H1 (cell line): ENCODE results near the gene ATP7B. TPM values are rescaled to one million over a fixed set of nuclear protein-coding genes. Genes with fewer than 3 reads are reported as not detected.

Source experiments
- CTCF ChIA-PET: fragments of 300-600 bp; sonication (Branson Sonifier 250); formaldehyde crosslinking; loops from one replicate; lab custom pipeline; 2021; ENCODE audit not compliant: partially characterized antibody; lab: Charles Lee
- POLR2A ChIA-PET: fragments of 300-600 bp; sonication (Branson Sonifier 250); formaldehyde crosslinking; loops from one replicate; lab custom pipeline; 2021; ENCODE audit warnings: inconsistent platforms; ENCODE audit not compliant: partially characterized antibody; lab: Charles Lee
- DNase-seq, 2 experiments: peaks; one replicate each; pipeline versions ENCODE4 v3.0.0 to v3.0.0-alpha.2; 2010 to 2022; ENCODE audit warnings: low spot score in 2 of 2, low read depth in 1 of 2, mixed read lengths in 1 of 2
- FAIRE-seq: peaks from 2 replicates; lab custom pipeline; 2011; peaks lifted over from hg19 to GRCh38; lab: Jason Lieb, UNC
- H2AFZ ChIP-seq: 2 replicates; pipeline ENCODE4 v1.8.1; 2012; ENCODE audit warnings: low read length, inconsistent platforms
- H2AK5ac ChIP-seq: 2 replicates; pipeline ENCODE4 v1.6.1; 2013; ENCODE audit warnings: low read depth, low read length
- H2BK120ac ChIP-seq: replicated peaks from 2 replicates; pipeline ENCODE3; 2013; ENCODE audit warnings: low read depth, low read length, inconsistent platforms
- H2BK12ac ChIP-seq: 2 replicates; pipeline ENCODE4 v1.6.1; 2013; ENCODE audit warnings: low read depth, low read length
- H2BK15ac ChIP-seq: 2 replicates; pipeline ENCODE4 v1.6.1; 2013; ENCODE audit warnings: low read length
- H2BK20ac ChIP-seq: 2 replicates; pipeline ENCODE4 v1.6.1; 2013; ENCODE audit warnings: low read length
- H2BK5ac ChIP-seq: 2 replicates; pipeline ENCODE4 v1.6.1; 2013; ENCODE audit warnings: low read depth, low read length
- H3K14ac ChIP-seq: 2 replicates; pipeline ENCODE4 v1.6.1; 2013; ENCODE audit warnings: inconsistent platforms; ENCODE audit not compliant: insufficient read length
- H3K18ac ChIP-seq: 2 replicates; pipeline ENCODE4 v1.6.1; 2013; ENCODE audit warnings: low read length; ENCODE audit errors: extremely low read depth
- H3K23ac ChIP-seq: 2 replicates; pipeline ENCODE4 v1.6.1; 2013; ENCODE audit warnings: inconsistent platforms; ENCODE audit not compliant: insufficient read length
- H3K23me2 ChIP-seq: 2 replicates; pipeline ENCODE4 v1.6.1; 2013; ENCODE audit warnings: low read depth, low read length
- H3K27ac ChIP-seq: 2 replicates; pipeline ENCODE4 v1.6.1; 2011; ENCODE audit warnings: low read depth, low read length, inconsistent platforms
- H3K27me3 ChIP-seq, 4 experiments: replicated peaks in 1 of 4; 1 replicate in 1 of 4; 2 replicates in 3 of 4; pipeline versions ENCODE4 v1.6.1 to v1.8.1; 2011 to 2013; ENCODE audit warnings: low read length in 3 of 4, mild to moderate bottlenecking in 3 of 4, inconsistent platforms in 2 of 4, mixed read lengths in 2 of 4, moderate library complexity in 1 of 4; ENCODE audit not compliant: control insufficient read depth in 3 of 4, insufficient read depth in 3 of 4; ENCODE audit errors: extremely low read depth in 1 of 4
- H3K36me3 ChIP-seq, 4 experiments: 2 replicates each; pipeline versions ENCODE4 v1.6.1 to v1.8.1; 2011 to 2013; ENCODE audit warnings: mild to moderate bottlenecking in 4 of 4, low read length in 3 of 4, moderate library complexity in 2 of 4, control low read depth in 1 of 4, inconsistent platforms in 1 of 4; ENCODE audit not compliant: insufficient read depth in 4 of 4, control insufficient read depth in 2 of 4
- H3K4ac ChIP-seq: replicated peaks from 2 replicates; pipeline ENCODE3; 2013; ENCODE audit warnings: low read length, low read depth, mixed read lengths, inconsistent platforms; ENCODE audit not compliant: insufficient read length
- H3K4me1 ChIP-seq, 4 experiments: replicated peaks in 1 of 4; 1 replicate in 1 of 4; 2 replicates in 3 of 4; pipeline versions ENCODE4 v1.6.1 to v1.8.1; 2011 to 2013; ENCODE audit warnings: low read length in 3 of 4, inconsistent platforms in 2 of 4, mixed read lengths in 1 of 4; ENCODE audit not compliant: insufficient read depth in 4 of 4, control insufficient read depth in 3 of 4
- H3K4me2 ChIP-seq, 2 experiments: 2 replicates each; pipeline versions ENCODE4 v1.6.1 to v1.8.1; 2011 to 2013; ENCODE audit warnings: low read depth in 2 of 2, low read length in 2 of 2, control low read depth in 1 of 2, inconsistent platforms in 1 of 2, mild to moderate bottlenecking in 1 of 2; ENCODE audit not compliant: insufficient read depth in 1 of 2
- H3K4me3 ChIP-seq, 4 experiments: fragments of 200-600, 300-600 bp in 1 of 4; sonication (generic), shearing (Covaris generic), sonication (Bioruptor Twin) in 1 of 4; 2 replicates each; pipeline versions ENCODE4 v1.5.1 to v1.8.1; 2011 to 2016; ENCODE audit warnings: low read length in 4 of 4, low read depth in 3 of 4, control low read depth in 2 of 4, inconsistent platforms in 2 of 4, mild to moderate bottlenecking in 2 of 4, mixed read lengths in 1 of 4, moderate library complexity in 1 of 4; ENCODE audit not compliant: insufficient read depth in 2 of 4; ENCODE audit errors: extremely low read depth in 1 of 4
- H3K56ac ChIP-seq: replicated peaks from 2 replicates; pipeline ENCODE3; 2013; ENCODE audit warnings: low read depth, mild to moderate bottlenecking, mixed read lengths, low read length, inconsistent platforms; ENCODE audit not compliant: insufficient read length
- H3K79me1 ChIP-seq: 2 replicates; pipeline ENCODE4 v1.6.1; 2013; ENCODE audit warnings: low read depth, low read length, control low read depth
- H3K79me2 ChIP-seq, 2 experiments: 2 replicates each; pipeline versions ENCODE4 v1.6.1 to v1.8.1; 2012 to 2013; ENCODE audit warnings: low read length in 2 of 2, mild to moderate bottlenecking in 2 of 2, inconsistent platforms in 1 of 2; ENCODE audit not compliant: insufficient read depth in 2 of 2, control insufficient read depth in 1 of 2
- H3K9ac ChIP-seq, 4 experiments: replicated peaks in 1 of 4; 1 replicate in 1 of 4; 2 replicates in 3 of 4; pipeline versions ENCODE4 v1.6.1 to v1.8.1; 2011 to 2013; ENCODE audit warnings: low read depth in 3 of 4, low read length in 3 of 4, control low read depth in 2 of 4, mild to moderate bottlenecking in 2 of 4, moderate library complexity in 2 of 4, inconsistent platforms in 1 of 4; ENCODE audit errors: extremely low read depth in 1 of 4
- H3K9me3 ChIP-seq, 2 experiments: 2 replicates each; pipeline versions ENCODE4 v1.6.1 to v1.8.1; 2012 to 2013; ENCODE audit warnings: mild to moderate bottlenecking in 2 of 2, moderate library complexity in 2 of 2, control low read depth in 1 of 2, inconsistent platforms in 1 of 2, low read depth in 1 of 2, low read length in 1 of 2, mixed read lengths in 1 of 2; ENCODE audit not compliant: insufficient read depth in 2 of 2
- H4K20me1 ChIP-seq, 2 experiments: replicated peaks in 1 of 2; 2 replicates each; pipeline versions ENCODE3 to v1.8.1; 2011 to 2013; ENCODE audit warnings: inconsistent platforms in 2 of 2, low read length in 2 of 2, mild to moderate bottlenecking in 1 of 2; ENCODE audit not compliant: insufficient read depth in 2 of 2, control insufficient read depth in 1 of 2
- H4K5ac ChIP-seq: 2 replicates; pipeline ENCODE4 v1.6.1; 2013; ENCODE audit warnings: low read length, low read depth, mixed read lengths, inconsistent platforms; ENCODE audit not compliant: insufficient read length
- H4K8ac ChIP-seq: 2 replicates; pipeline ENCODE4 v1.8.0; 2013; ENCODE audit warnings: mild to moderate bottlenecking, moderate library complexity, low read length, inconsistent platforms; ENCODE audit not compliant: insufficient read depth; ENCODE audit errors: extremely low read depth
- H4K91ac ChIP-seq: replicated peaks from 2 replicates; pipeline ENCODE3; 2013; ENCODE audit warnings: low read length, mixed read lengths, inconsistent platforms; ENCODE audit not compliant: insufficient read length
- ATF2 ChIP-seq: IDR thresholded peaks from 2 replicates; pipeline ENCODE4 v1.6.1; 2012; ENCODE audit warnings: low read length, inconsistent platforms
- CTCF ChIP-seq, 3 experiments: IDR thresholded peaks; 1 replicate in 2 of 3; 2 replicates in 1 of 3; pipeline versions ENCODE4 v1.5.1 to v1.6.1; 2011; ENCODE audit warnings: low read length in 3 of 3, mild to moderate bottlenecking in 3 of 3, inconsistent platforms in 2 of 3, low read depth in 1 of 3, moderate library complexity in 1 of 3; ENCODE audit not compliant: insufficient read depth in 1 of 3; ENCODE audit errors: control extremely low read depth in 1 of 3
- EGR1 ChIP-seq: IDR thresholded peaks from 2 replicates; pipeline ENCODE4 v1.6.1; 2011; ENCODE audit warnings: low read depth, low read length, borderline replicate concordance
- RXRA ChIP-seq: IDR thresholded peaks from 2 replicates; pipeline ENCODE4 v1.6.1; 2011; ENCODE audit warnings: low read depth, mild to moderate bottlenecking, low read length, moderate library complexity; ENCODE audit not compliant: insufficient read depth
- SIX5 ChIP-seq: IDR thresholded peaks from 2 replicates; pipeline ENCODE4 v1.6.1; 2011; ENCODE audit warnings: mild to moderate bottlenecking, low read depth, low read length
- WGBS, 2 experiments: shearing (Covaris generic) in 1 of 2; methylation state at CpG; one replicate each; pipeline versions ENCODE4 v1.1.6 to v1.1.7; 2013 to 2015; ENCODE audit warnings: low lambda C conversion rate in 2 of 2, mixed read lengths in 2 of 2, inconsistent platforms in 1 of 2, low coverage in 1 of 2, missing lambda C conversion rate in 1 of 2; ENCODE audit not compliant: insufficient replicate concordance in 2 of 2, insufficient coverage in 1 of 2, insufficient read length in 1 of 2; ENCODE audit errors: extremely low coverage in 1 of 2, missing lambda C conversion rate in 1 of 2; 5-methylcytosine and 5-hydroxymethylcytosine counted together
- polyA plus RNA-seq, 7 experiments: library from polyadenylated mRNA; depleted of rRNA in 3 of 7; stranded (reverse) in 5 of 7; unstranded in 2 of 7; fragments of >200 nt in 5 of 7; fragments of 200-250 nt in 2 of 7; gene quantifications; 1 replicate in 5 of 7; 2 replicates in 1 of 7; 4 replicates in 1 of 7; pipeline versions ENCODE4 v1.2.1 to v1.2.3, GENCODE V29; 2011 to 2013; ENCODE audit warnings: missing spikeins in 2 of 7, mixed read lengths in 2 of 7
- total RNA-seq: library from RNA; stranded (reverse); fragmentation: NEBNext Ultra II Directional; extraction: Animal tissue kit (Norgen Biotek cat#: 25700); gene quantifications from 2 replicates; pipeline ENCODE4 v1.2.1, GENCODE V29; 2021

The ATP7B gene
- total and polyA plus RNA-seq, 2 of the 8 experiments (the other 6 are each of a cell fraction or from before 2014, with no cell fraction given): 4.1 to 9.2 TPM

GRCh38 chr13:51950722-51951121 lies 60.5 kb downstream of the ATP7B start:
- Histone ChIP-seq H2AFZ (no peak overlapping the region), H3K27me3 (0 out of 7 replicates have a peak, but pooled peaks cover 0 to 2% (median 0%) of the 10 kb centered on the region in 4 experiments), H3K4me3 (no peak overlapping the region), H3K23me2 (no peaks in the 10 kb centered on the region), H3K18ac (no peak overlapping the region), H3K79me2 (no peaks in the 10 kb centered on the region), H3K4ac (no peak overlapping the region), H2BK5ac (no peak overlapping the region), H3K27ac (no peak overlapping the region), H3K4me2 (no peak overlapping the region), H3K9ac (no peak overlapping the region), H3K9me3 (0 out of 4 replicates have a peak, but pooled peaks cover 0 to 3% of the 10 kb centered on the region in 2 experiments), H3K14ac (no peak overlapping the region), H2BK12ac (no peak overlapping the region), H2AK5ac (no peak overlapping the region), H3K4me1 (no peaks in the 10 kb centered on the region), H3K79me1 (no peaks in the 10 kb centered on the region), H3K56ac (no peak overlapping the region), H2BK15ac (no peak overlapping the region), H4K8ac (no peak overlapping the region), H4K5ac (no peak overlapping the region)
- CTCF ChIA-PET: interaction anchor here (0.5 to 4.5 kb wide), 4 partner anchors 15 to 295 kb away, joined by 3 to 15 read pairs (median 5); no protein-coding TSS in a partner anchor
- WGBS, 2 experiments: 95% methylated on average over 5 of the region's 5 CpGs; no CpG with 5 or more reads in 1 of the 2 experiments
- no peak for DNase-seq
- TF ChIP-seq CTCF (IDR thresholded peaks at IDR 0.05; ENCODE audit: control extremely low read depth in 1 of 3, insufficient read depth in 1 of 3, low read depth in 1 of 3, low read length in 3 of 3): no peak
- no peak for TF ChIP-seq RXRA
- TF ChIP-seq ATF2: no peak
- no peak for TF ChIP-seq EGR1
- TF ChIP-seq SIX5: no peak
- TF ChIP-seq, all 59 proteins: peak for 0
- no peaks in the 10 kb centered on the region for H3K36me3 ChIP-seq
- POLR2A ChIA-PET: no interaction called here
- no peak overlapping the region for H3K23ac ChIP-seq
- no peak overlapping the region for H2BK120ac ChIP-seq
- no peak overlapping the region for H2BK20ac ChIP-seq
- no peaks in the 10 kb centered on the region for H4K20me1 ChIP-seq
- H4K91ac ChIP-seq: no peak overlapping the region
- no peak for FAIRE-seq
